ENCODE measurements around the gene HS1BP3. TPM values are rescaled to one million over a fixed set of nuclear protein-coding genes. Genes with fewer than 3 reads are reported as not detected.

The HS1BP3 gene
- total and polyA plus RNA-seq, 2 of the 13 experiments (the other 11 are each of a cell fraction or from before 2014, with no cell fraction given) = 15.2 to 22.0 TPM

DNA sequence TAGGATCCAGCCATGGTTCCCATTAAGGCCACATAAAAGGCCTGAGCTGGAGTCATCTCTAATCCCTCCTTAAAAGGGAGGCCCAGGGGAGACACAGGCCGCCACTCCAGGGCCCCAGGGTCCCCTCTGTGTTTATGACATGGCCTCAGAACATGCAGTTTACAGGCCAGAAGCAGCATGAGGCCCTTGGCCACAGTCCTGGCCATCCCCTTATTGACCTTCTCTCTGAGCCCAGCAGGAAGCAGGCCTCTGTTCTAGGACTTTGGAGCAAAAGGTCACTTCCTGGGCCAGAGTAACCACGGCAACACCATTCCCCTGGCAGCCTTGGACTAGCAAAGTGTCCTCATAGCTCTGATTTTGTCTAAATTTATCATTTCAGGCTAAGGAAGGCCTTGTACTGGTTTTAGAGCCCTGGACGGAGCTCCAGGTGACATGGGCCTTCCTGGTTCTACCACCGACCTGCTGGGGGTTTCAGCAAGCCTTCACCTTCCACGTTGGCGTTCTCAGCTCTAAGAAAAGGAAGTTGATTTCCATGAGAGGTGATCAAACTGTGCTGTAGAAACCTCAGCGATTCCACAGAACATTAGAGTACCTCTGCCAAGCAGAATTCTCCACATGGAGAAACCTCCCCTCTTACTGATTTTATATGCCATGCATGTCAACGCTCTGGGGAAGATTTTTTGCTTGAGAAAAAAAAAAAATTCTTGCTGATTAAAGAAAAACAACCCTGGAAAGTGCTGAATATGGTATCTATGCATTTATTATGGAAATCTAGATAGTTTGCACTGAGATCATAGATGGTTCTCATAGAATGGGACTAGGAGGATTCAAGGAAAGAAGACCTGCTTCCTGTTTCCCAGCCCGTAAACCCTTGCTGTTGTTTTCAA lies 53.7 kb downstream of the HS1BP3 start (continued):
- TF ChIP-seq, protein P1, sequence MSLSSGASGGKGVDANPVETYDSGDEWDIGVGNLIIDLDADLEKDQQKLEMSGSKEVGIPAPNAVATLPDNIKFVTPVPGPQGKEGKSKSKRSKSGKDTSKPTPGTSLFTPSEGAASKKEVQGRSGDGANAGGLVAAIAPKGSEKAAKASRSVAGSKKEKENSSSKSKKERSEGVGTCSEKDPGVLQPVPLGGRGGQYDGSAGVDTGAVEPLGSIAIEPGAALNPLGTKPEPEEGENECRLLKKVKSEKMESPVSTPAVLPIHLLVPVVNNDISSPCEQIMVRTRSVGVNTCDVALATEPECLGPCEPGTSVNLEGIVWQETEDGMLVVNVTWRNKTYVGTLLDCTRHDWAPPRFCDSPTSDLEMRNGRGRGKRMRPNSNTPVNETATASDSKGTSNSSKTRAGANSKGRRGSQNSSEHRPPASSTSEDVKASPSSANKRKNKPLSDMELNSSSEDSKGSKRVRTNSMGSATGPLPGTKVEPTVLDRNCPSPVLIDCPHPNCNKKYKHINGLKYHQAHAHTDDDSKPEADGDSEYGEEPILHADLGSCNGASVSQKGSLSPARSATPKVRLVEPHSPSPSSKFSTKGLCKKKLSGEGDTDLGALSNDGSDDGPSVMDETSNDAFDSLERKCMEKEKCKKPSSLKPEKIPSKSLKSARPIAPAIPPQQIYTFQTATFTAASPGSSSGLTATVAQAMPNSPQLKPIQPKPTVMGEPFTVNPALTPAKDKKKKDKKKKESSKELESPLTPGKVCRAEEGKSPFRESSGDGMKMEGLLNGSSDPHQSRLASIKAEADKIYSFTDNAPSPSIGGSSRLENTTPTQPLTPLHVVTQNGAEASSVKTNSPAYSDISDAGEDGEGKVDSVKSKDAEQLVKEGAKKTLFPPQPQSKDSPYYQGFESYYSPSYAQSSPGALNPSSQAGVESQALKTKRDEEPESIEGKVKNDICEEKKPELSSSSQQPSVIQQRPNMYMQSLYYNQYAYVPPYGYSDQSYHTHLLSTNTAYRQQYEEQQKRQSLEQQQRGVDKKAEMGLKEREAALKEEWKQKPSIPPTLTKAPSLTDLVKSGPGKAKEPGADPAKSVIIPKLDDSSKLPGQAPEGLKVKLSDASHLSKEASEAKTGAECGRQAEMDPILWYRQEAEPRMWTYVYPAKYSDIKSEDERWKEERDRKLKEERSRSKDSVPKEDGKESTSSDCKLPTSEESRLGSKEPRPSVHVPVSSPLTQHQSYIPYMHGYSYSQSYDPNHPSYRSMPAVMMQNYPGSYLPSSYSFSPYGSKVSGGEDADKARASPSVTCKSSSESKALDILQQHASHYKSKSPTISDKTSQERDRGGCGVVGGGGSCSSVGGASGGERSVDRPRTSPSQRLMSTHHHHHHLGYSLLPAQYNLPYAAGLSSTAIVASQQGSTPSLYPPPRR (CRISPR knock-in tag; IDR thresholded peaks at IDR 0.05; ENCODE audit: borderline replicate concordance) = peak; percentile 94
- no peak; the same call in 1 of the 2 replicates for TF ChIP-seq ZNF160 (CRISPR knock-in tag; IDR thresholded peaks at IDR 0.05)
- TF ChIP-seq, protein P2, sequence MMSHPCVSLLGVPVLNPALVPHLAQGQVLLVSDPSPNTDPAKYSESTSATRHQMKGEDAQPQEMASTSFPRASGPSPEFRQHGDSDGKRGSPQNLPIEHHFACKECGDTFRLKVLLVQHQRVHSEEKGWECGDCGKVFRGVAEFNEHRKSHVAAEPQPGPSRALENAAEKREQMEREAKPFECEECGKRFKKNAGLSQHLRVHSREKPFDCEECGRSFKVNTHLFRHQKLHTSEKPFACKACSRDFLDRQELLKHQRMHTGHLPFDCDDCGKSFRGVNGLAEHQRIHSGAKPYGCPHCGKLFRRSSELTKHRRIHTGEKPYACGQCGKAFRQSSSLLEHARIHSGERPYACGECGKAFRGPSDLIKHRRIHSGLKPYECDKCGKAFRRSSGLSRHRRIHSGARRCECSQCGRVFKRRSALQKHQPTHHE (CRISPR knock-in tag; IDR thresholded peaks at IDR 0.05; ENCODE audit: borderline replicate concordance) = no peak; the same call in 1 of the 2 replicates
- 0 out of 2 replicates have a peak, but pooled peaks have one; percentile 44 for TF ChIP-seq ZNF451 (CRISPR knock-in tag; IDR thresholded peaks at IDR 0.05)
- TF ChIP-seq GATAD2A (CRISPR knock-in tag; IDR thresholded peaks at IDR 0.05) = peak; percentile 99
- TF ChIP-seq TOPORS (CRISPR knock-in tag; IDR thresholded peaks at IDR 0.05) = peak; percentile 95
- TF ChIP-seq SMARCE1 (IDR thresholded peaks at IDR 0.05; ENCODE audit: borderline replicate concordance) = no peak
- no peak for TF ChIP-seq ZNF557 (CRISPR knock-in tag; IDR thresholded peaks at IDR 0.05)
- TF ChIP-seq, protein P3, sequence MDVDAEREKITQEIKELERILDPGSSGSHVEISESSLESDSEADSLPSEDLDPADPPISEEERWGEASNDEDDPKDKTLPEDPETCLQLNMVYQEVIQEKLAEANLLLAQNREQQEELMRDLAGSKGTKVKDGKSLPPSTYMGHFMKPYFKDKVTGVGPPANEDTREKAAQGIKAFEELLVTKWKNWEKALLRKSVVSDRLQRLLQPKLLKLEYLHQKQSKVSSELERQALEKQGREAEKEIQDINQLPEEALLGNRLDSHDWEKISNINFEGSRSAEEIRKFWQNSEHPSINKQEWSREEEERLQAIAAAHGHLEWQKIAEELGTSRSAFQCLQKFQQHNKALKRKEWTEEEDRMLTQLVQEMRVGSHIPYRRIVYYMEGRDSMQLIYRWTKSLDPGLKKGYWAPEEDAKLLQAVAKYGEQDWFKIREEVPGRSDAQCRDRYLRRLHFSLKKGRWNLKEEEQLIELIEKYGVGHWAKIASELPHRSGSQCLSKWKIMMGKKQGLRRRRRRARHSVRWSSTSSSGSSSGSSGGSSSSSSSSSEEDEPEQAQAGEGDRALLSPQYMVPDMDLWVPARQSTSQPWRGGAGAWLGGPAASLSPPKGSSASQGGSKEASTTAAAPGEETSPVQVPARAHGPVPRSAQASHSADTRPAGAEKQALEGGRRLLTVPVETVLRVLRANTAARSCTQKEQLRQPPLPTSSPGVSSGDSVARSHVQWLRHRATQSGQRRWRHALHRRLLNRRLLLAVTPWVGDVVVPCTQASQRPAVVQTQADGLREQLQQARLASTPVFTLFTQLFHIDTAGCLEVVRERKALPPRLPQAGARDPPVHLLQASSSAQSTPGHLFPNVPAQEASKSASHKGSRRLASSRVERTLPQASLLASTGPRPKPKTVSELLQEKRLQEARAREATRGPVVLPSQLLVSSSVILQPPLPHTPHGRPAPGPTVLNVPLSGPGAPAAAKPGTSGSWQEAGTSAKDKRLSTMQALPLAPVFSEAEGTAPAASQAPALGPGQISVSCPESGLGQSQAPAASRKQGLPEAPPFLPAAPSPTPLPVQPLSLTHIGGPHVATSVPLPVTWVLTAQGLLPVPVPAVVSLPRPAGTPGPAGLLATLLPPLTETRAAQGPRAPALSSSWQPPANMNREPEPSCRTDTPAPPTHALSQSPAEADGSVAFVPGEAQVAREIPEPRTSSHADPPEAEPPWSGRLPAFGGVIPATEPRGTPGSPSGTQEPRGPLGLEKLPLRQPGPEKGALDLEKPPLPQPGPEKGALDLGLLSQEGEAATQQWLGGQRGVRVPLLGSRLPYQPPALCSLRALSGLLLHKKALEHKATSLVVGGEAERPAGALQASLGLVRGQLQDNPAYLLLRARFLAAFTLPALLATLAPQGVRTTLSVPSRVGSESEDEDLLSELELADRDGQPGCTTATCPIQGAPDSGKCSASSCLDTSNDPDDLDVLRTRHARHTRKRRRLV (CRISPR knock-in tag; IDR thresholded peaks at IDR 0.05) = no peak
- TF ChIP-seq, protein P4, sequence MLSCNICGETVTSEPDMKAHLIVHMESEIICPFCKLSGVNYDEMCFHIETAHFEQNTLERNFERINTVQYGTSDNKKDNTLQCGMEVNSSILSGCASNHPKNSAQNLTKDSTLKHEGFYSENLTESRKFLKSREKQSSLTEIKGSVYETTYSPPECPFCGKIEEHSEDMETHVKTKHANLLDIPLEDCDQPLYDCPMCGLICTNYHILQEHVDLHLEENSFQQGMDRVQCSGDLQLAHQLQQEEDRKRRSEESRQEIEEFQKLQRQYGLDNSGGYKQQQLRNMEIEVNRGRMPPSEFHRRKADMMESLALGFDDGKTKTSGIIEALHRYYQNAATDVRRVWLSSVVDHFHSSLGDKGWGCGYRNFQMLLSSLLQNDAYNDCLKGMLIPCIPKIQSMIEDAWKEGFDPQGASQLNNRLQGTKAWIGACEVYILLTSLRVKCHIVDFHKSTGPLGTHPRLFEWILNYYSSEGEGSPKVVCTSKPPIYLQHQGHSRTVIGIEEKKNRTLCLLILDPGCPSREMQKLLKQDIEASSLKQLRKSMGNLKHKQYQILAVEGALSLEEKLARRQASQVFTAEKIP (CRISPR knock-in tag; IDR thresholded peaks at IDR 0.05; ENCODE audit: borderline replicate concordance) = no peak
- no peak for TF ChIP-seq MAF1 (CRISPR knock-in tag; IDR thresholded peaks at IDR 0.05; ENCODE audit: borderline replicate concordance)
- no peak for TF ChIP-seq ISX (CRISPR knock-in tag; conservative IDR thresholded peaks at IDR 0.05)
- peak; percentile 90 for TF ChIP-seq PHF5A (CRISPR knock-in tag; IDR thresholded peaks at IDR 0.05; ENCODE audit: low read depth, unreplicated experiment)
- TF ChIP-seq, protein P5, sequence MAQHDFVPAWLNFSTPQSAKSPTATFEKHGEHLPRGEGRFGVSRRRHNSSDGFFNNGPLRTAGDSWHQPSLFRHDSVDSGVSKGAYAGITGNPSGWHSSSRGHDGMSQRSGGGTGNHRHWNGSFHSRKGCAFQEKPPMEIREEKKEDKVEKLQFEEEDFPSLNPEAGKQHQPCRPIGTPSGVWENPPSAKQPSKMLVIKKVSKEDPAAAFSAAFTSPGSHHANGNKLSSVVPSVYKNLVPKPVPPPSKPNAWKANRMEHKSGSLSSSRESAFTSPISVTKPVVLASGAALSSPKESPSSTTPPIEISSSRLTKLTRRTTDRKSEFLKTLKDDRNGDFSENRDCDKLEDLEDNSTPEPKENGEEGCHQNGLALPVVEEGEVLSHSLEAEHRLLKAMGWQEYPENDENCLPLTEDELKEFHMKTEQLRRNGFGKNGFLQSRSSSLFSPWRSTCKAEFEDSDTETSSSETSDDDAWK (CRISPR knock-in tag; IDR thresholded peaks at IDR 0.05) = no peak

Measured in HepG2 (cell line).